Measurements from ENCODE around the gene SPRTN. TPM values are rescaled to one million over a fixed set of nuclear protein-coding genes. Genes with fewer than 3 reads are reported as not detected.

The SPRTN gene
- total RNA-seq, 1 experiment from 2014 or later = 14.9 TPM

GRCh38 chr1:231404318-231404717, 66.2 kb downstream of the SPRTN start:
- no peak for ATAC-seq
- Histone ChIP-seq H3K9ac (ENCODE audit: low read length) (no peak overlapping the region), H3K36me3 (ENCODE audit: control insufficient read depth in 1 of 2, insufficient read depth in 2 of 2, low read length in 2 of 2) (0 out of 4 replicates have a peak, but pooled peaks cover 0 to 4% of the 10 kb centered on the region in 2 experiments), H3K79me2 (ENCODE audit: insufficient read depth, low read length) (peaks cover 99% of the 10 kb centered on the region), H3K4me1 (ENCODE audit: control insufficient read depth in 1 of 2, insufficient read depth in 2 of 2, low read length in 2 of 2) (peaks cover 19 to 33% of the 10 kb centered on the region in 2 experiments), H3K4me3 (replicated peaks in 1 of 2; ENCODE audit: low read depth in 1 of 2, low read length in 2 of 2) (no peak overlapping the region), H3K4me2 (ENCODE audit: low read length) (no peak overlapping the region), H3K9me2 (ENCODE audit: insufficient read depth) (no peaks in the 10 kb centered on the region), H3K9me3 (ENCODE audit: control insufficient read depth in 1 of 2, insufficient read depth in 1 of 2, low read depth in 1 of 2, low read length in 2 of 2) (no peaks in the 10 kb centered on the region), H3K27ac (ENCODE audit: low read depth, low read length) (no peak overlapping the region), H3K27me3 (ENCODE audit: insufficient read depth, low read length) (no peaks in the 10 kb centered on the region), H4K20me1 (ENCODE audit: insufficient read depth) (peaks cover 6% of the 10 kb centered on the region; the same call in 1 of the 2 replicates), H2AFZ (ENCODE audit: low read depth, low read length, poor library complexity, severe bottlenecking) (no peak overlapping the region)
- ChIA-PET CTCF (no interaction called here), POLR2A (no interaction called here), RAD21 (ENCODE audit: low non-redundant PET in 1 of 2, low total read pairs in 2 of 2, uncharacterized antibody in 2 of 2, unreplicated experiment in 2 of 2) (no interaction called here)
- TF ChIP-seq, protein P1, sequence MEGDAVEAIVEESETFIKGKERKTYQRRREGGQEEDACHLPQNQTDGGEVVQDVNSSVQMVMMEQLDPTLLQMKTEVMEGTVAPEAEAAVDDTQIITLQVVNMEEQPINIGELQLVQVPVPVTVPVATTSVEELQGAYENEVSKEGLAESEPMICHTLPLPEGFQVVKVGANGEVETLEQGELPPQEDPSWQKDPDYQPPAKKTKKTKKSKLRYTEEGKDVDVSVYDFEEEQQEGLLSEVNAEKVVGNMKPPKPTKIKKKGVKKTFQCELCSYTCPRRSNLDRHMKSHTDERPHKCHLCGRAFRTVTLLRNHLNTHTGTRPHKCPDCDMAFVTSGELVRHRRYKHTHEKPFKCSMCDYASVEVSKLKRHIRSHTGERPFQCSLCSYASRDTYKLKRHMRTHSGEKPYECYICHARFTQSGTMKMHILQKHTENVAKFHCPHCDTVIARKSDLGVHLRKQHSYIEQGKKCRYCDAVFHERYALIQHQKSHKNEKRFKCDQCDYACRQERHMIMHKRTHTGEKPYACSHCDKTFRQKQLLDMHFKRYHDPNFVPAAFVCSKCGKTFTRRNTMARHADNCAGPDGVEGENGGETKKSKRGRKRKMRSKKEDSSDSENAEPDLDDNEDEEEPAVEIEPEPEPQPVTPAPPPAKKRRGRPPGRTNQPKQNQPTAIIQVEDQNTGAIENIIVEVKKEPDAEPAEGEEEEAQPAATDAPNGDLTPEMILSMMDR (IDR thresholded peaks at IDR 0.05 in 2 of 3, conservative IDR thresholded peaks at IDR 0.05 in 1 of 3; ENCODE audit: borderline replicate concordance in 1 of 3, insufficient read depth in 1 of 3, low read depth in 2 of 3, low read length in 2 of 3) = no peak
- TF ChIP-seq POLR2A (IDR thresholded peaks at IDR 0.05; ENCODE audit: borderline replicate concordance, extremely low read depth, insufficient read depth, insufficient read length) = no peak
- no peak for TF ChIP-seq EGR1 (IDR thresholded peaks at IDR 0.05; ENCODE audit: low read depth)
- no peak for TF ChIP-seq ZBTB33 (IDR thresholded peaks at IDR 0.05; ENCODE audit: extremely low read depth, insufficient replicate concordance, low read length)
- TF ChIP-seq CEBPB (IDR thresholded peaks at IDR 0.05; ENCODE audit: low read depth) = no peak
- no peak for TF ChIP-seq POLR2AphosphoS5 (IDR thresholded peaks at IDR 0.05; ENCODE audit: low read depth, low read length)
- no peak for TF ChIP-seq TCF7L2 (IDR thresholded peaks at IDR 0.05; ENCODE audit: borderline replicate concordance, extremely low read depth, insufficient read depth, insufficient read length)
- no peak for TF ChIP-seq EZH2phosphoT487 (IDR thresholded peaks at IDR 0.05; ENCODE audit: borderline replicate concordance)
- TF ChIP-seq JUND (IDR thresholded peaks at IDR 0.05) = no peak
- no peak for TF ChIP-seq ZFX (IDR thresholded peaks at IDR 0.05)
- TF ChIP-seq SRF (IDR thresholded peaks at IDR 0.05; ENCODE audit: low read depth) = no peak
- no peak for TF ChIP-seq RAD21 (IDR thresholded peaks at IDR 0.05; ENCODE audit: low read depth)
- TF ChIP-seq SP1 (IDR thresholded peaks at IDR 0.05; ENCODE audit: low read depth) = no peak
- TF ChIP-seq REST (IDR thresholded peaks at IDR 0.05; ENCODE audit: low read depth) = no peak
- TF ChIP-seq YY1 (IDR thresholded peaks at IDR 0.05; ENCODE audit: extremely low read depth, insufficient replicate concordance, low read depth, low read length) = no peak
- no peak for TF ChIP-seq ZNF274 (IDR thresholded peaks at IDR 0.05; ENCODE audit: low read depth, low read length)
- TF ChIP-seq, protein P2, sequence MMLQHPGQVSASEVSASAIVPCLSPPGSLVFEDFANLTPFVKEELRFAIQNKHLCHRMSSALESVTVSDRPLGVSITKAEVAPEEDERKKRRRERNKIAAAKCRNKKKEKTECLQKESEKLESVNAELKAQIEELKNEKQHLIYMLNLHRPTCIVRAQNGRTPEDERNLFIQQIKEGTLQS (IDR thresholded peaks at IDR 0.05) = no peak
- TF ChIP-seq ELF1 (IDR thresholded peaks at IDR 0.05; ENCODE audit: borderline replicate concordance, low read depth) = no peak
- TF ChIP-seq FOSL1 (IDR thresholded peaks at IDR 0.05; ENCODE audit: low read depth) = no peak
- BruUV-seq (replicated peaks) = no TSS peak
- intact Hi-C loops (cut with micrococcal nuclease) = no loop called here
- no peak for DNase-seq (ENCODE audit: low read depth, low spot score)
